ENCODE data around the gene TMEM123.

Gene TMEM123

GRCh38 chr11:102422817-102423712, 29.5 kb downstream of the TMEM123 start:
- DNase-seq: no peak

DNA sequence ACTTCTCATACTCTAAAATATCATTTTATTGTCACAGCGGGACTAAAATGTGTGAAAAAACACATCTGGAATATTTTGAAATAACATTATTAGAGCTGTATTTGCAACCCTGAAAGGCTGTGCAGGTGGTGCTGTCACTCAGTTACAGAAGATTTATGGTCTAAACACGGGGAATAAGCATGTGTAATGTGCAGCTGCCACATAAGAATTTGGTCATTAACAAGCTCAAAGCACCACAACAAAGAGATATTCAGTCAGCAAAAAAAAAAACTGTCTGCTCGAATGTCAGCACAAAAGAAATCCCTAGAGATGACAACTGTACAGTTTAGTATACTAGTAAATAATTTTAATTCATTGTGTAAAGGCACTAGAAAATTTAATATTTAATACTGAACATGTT, 31.3 kb downstream of the TMEM123 start:
- DNase-seq: no peak

DNA sequence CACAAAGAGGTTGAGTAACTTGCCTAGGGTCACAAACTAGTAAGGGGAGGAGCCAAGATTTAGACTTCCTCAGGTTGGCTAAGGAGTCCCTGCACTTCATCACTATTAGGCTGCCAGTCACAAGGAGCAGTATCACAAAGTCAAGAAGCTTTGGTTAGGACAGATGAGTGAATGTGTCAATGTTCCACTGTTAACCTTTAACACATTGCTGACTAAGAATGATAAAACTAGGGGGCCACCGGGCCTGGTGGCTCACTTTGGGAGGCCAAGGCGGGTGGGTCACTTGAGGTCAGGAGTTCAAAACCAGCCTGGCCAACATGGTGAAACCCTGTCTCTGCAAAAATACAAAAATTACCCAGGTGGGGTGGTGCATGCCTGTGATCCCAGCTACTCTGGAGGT, 32.0 kb downstream of the TMEM123 start:
- DNase-seq: no peak

GRCh38 chr11:102419181-102419580, 33.4 kb downstream of the TMEM123 start:
- DNase-seq: no peak

DNA sequence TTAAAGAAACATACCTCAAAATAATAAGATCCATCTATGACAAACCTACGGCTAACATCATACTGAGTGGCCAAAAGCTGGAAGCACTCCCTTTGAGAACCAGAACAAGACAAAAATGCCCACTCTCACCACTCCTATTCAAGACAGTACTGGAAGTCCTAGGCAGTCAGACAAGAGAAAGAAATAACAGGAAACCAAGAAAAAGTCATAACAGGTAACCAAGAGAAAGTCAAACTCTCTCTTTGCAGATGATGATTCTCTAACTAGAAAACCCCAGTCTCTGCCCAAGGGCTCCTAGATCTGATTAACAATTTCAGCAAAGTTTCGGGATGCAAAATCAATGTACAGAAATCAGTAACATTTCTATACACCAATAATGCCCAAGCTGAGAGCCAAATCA, 35.6 kb downstream of the TMEM123 start:
- peak in 1 of 2 donors; percentile 37 for DNase-seq

DNA sequence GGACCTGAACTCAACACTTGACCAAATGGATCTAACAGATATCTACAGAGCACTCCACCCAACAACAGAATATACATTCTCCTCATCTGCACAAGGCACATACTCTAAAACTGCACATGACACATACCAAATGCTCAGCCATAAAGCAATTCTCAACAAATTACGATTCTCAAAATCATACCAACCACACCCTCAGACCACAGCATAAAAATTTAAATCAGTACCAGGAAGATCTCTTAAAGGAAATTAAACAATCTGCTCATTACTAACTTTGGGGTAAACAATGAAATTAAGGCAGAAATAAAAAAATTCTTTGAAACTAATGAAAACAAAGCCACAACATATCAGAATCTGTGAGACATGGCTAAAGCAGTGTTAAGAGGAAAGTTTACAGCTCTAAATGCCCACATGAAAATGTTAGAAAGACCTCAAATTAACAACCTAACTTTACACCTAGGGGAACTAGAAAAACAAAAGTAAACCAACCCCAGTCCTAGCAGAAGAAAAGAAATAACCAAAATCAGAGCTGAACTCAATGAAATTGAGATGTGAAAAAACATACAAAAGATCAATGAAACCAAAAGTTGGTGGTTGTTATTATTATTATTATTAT, 37.2 kb downstream of the TMEM123 start:
- peak in 1 of 2 donors; percentile 57 for DNase-seq

- DNase-seq: no peak
These were observed 38.0 kb downstream of the TMEM123 start for GRCh38 chr11:102414559-102414958.

GRCh38 chr11:102413497-102413896, 39.1 kb downstream of the TMEM123 start:
- peak in 1 of 2 donors; percentile 44 for DNase-seq

DNA sequence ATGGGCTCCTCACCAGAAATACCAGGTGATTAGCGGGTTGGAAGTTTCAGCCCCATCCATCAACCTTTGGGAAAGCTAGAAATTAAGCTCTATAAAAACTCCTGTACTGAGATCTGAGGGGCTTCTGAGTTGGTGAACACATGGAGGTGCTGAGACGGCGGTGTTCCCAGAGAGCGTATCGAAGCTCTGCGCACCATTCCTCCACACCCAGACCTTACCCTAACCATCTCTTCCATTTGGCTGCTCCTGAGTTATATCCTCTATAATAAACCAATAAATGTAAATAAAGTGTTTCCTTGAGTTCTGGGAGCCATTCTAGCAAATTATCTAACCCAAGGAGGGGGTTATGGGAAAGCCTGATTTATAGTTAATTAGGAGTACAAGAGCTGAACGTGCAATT, 41.4 kb downstream of the TMEM123 start:
- no peak for DNase-seq

- DNase-seq: no peak
These were observed 42.2 kb downstream of the TMEM123 start for GRCh38 chr11:102410382-102410784.

DNA sequence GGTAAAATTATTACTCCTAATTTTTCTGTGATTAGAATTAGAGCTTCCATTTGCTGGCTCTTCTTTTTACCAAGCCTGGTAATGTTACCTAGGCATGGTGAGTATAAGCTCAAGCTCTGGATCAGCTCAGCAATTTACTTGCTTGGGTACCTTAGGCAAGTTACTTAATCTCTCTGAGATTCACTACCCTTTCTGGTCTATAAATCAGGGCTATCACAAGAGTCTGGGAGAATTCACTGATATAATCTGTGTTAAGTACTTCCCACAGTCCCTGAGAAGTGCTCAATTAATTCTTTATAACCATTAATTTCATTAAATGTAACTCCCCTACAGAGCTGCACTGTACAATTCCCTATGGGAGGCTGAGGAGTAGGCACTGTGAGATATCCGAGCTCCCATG, 44.2 kb downstream of the TMEM123 start:
- no peak for DNase-seq

DNA sequence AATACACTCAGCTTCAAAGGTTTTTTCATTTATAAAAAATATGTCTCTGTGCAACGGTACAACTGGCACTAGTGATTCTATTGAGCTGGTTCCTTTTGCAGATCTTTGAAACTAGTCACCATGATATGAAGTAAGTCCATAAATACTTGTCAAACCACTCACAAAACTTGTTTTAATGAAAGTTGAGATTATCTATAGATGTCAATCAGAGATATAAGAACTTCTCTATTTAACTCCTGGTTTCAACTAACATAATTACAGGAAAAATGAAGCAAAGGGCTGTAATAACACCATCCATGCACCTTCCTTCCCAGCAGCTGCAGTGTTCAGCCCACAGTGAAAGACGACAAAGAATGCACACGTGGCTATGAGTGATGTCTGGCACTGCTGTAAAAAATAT, 44.7 kb downstream of the TMEM123 start:
- no peak for DNase-seq

- no peak for DNase-seq
These were observed 46.5 kb downstream of the TMEM123 start for GRCh38 chr11:102406099-102406498.

DNA sequence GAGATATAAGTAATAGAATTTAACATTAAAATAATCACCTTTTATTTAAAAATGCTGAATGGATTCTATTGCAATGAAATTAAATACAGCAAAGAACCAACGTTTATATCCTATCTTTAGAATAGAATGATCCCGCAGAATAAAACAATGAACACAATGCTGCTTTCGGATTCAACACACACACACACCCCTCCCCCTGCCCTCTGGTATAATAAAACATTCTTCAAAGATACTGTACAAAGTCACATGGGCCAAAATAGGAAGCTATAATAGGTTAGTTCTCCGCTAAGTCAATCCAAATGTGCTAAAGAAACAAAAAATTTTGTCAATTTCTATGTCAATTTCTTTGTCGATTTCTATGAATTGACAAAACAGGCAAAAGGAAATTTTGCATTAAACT, 47.1 kb downstream of the TMEM123 start:
- DNase-seq: no peak

DNA sequence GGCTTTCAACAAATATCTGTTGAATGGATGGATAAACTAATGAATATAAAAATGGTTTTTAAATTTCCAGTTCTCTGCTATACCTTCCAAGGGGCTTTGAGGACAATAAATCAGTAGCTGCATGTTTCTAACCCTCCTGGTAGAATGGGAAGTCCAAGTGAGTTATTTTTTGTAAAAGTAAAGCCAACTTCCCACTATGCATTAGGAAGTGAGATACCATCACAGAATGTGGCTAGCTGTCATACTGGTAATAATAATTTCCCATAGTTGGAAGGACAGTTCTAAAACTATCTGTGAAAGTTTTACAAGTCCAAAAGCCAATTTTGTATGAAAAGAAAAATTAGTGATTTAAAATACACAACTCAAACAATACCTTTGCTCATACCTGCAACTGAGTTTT, 50.0 kb downstream of the TMEM123 start:
- DNase-seq: no peak

GRCh38 chr11:102401905-102402304, 50.7 kb downstream of the TMEM123 start:
- DNase-seq: no peak

GRCh38 chr11:102400603-102401002, 52.0 kb downstream of the TMEM123 start:
- no peak for DNase-seq

DNA sequence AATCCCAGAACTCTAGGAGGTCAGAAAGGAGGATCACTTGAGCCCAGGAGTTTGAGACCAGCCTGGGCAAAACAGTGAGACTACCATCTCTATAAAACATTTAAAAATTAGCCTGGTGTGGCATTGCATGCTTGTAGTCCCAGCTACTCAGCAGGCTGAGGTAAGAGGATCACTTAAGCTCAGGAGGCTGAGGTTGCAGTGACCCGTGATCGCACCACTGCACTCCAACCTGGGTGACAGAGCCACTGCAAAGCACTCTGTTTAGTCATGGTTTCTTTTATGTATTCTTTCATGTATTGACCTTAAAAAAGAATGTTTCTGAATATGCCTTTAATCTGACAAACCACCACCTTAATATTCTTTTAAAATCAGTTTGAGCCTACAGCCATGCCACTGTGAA, 53.4 kb downstream of the TMEM123 start:
- DNase-seq: no peak

GRCh38 chr11:102398297-102398696, 54.3 kb downstream of the TMEM123 start:
- DNase-seq: no peak

DNA sequence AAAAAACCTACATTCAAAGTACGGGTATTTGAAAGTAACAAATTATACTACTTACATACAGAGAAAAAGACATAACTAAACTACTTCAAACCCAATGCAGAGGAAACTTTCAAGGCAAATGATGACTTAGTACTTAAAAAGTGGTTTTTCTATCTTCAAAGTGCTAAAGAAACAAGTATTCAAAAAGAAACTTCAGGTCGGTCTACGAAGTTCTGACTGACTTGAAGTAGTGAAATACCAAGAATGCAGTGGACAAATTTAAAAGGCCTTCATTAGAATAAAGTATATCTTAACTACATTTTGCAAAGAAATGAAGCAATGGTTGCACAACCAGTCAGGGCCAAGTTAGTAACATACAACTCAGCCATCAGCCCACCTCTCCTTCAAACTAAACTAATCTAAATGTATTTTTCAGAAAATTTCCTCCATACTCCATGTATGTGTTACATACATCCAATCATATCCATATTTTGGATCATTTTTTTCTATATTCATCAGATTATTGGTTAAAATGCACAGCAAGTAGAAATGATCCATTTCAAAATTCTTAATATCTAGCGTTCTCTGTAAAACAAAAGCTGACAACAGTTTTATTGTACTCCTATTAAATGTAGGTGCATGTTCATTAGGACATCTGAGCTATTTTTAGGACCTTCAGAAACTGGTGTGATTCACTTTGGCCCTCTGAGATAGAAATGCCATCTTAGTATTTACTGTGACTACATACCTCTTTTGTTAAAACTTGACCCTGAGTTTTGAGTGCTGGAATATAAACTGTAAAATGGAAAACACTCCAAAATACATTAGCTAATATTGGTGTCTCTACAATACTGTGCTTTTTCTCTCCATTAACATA, 55.6 kb downstream of the TMEM123 start:
- no peak for DNase-seq

GRCh38 chr11:102395720-102396393, 56.7 kb downstream of the TMEM123 start:
- no peak for DNase-seq

DNA sequence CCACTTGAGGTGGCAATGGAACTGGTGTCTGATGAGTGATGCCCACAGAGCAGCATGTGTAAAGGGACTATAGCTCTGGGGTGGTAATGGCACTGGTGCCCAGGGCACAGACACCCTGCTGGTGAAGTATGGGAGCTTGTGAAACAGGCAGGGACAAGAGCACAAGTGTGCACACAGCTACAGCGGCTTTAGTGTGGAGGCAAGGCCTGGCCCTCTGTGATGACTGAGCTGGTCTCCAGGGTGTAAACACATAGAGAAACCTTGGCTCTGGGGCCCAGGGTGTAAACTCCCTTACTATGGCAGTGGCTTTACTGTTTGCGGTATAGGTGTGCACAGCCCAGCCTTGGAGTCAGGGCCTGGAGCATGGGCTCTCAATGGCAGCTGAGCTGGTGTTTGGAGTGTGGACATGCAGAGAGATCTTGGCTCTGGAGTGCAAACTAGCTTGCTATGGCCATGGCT, 59.3 kb downstream of the TMEM123 start:
- no peak for DNase-seq

Data from CD4-positive, alpha-beta T cell treated with Interferon alpha-2 for 1 hour (primary cell).